Fibroblast of lung (primary cell): ENCODE results near the gene GDA. TPM values are rescaled to one million over a fixed set of nuclear protein-coding genes. Genes with fewer than 3 reads are reported as not detected.

Experiments used
- DNase-seq, 2 donors: peaks; one replicate each; pipeline versions ENCODE4 v3.0.0 to v3.0.0-alpha.2; 2010; ENCODE audit warnings: low read depth in 2 of 2
- H2AFZ ChIP-seq: 2 replicates; pipeline ENCODE4 v1.5.1; 2012; ENCODE audit warnings: low read length, control low read depth, inconsistent platforms
- H3K27ac ChIP-seq: 2 replicates; pipeline ENCODE4 v1.5.1; 2011; ENCODE audit warnings: low read length, control low read depth; ENCODE audit not compliant: insufficient read depth
- H3K27me3 ChIP-seq: 2 replicates; pipeline ENCODE4 v1.5.1; 2011; ENCODE audit warnings: mild to moderate bottlenecking, low read length; ENCODE audit not compliant: control insufficient read depth, insufficient read depth
- H3K36me3 ChIP-seq: 2 replicates; pipeline ENCODE4 v1.5.1; 2011; ENCODE audit warnings: low read length; ENCODE audit not compliant: control insufficient read depth, insufficient read depth
- H3K4me1 ChIP-seq: 2 replicates; pipeline ENCODE4 v1.5.1; 2011; ENCODE audit warnings: low read length; ENCODE audit not compliant: control insufficient read depth, insufficient read depth; ENCODE audit errors: extremely low read depth
- H3K4me2 ChIP-seq: 2 replicates; pipeline ENCODE4 v1.5.1; 2011; ENCODE audit warnings: low read length, control low read depth; ENCODE audit not compliant: insufficient read depth; ENCODE audit errors: extremely low read depth
- H3K4me3 ChIP-seq, 4 experiments: fragments of 200-600 bp in 1 of 4; sonication (generic) in 1 of 4; replicated peaks in 1 of 4; 2 replicates each; pipeline ENCODE4 v1.5.1; 2011 to 2016; ENCODE audit warnings: low read length in 4 of 4, low read depth in 3 of 4, mild to moderate bottlenecking in 3 of 4, control low read depth in 2 of 4, inconsistent platforms in 1 of 4, mixed read lengths in 1 of 4; ENCODE audit not compliant: insufficient read depth in 1 of 4; ENCODE audit errors: control extremely low read depth in 1 of 4
- H3K79me2 ChIP-seq: 2 replicates; pipeline ENCODE4 v1.5.1; 2012; ENCODE audit warnings: mild to moderate bottlenecking, low read length, inconsistent platforms; ENCODE audit not compliant: control insufficient read depth, insufficient read depth
- H3K9ac ChIP-seq: 2 replicates; pipeline ENCODE4 v1.5.1; 2011; ENCODE audit warnings: mild to moderate bottlenecking, low read length, control low read depth; ENCODE audit not compliant: insufficient read depth
- H3K9me3 ChIP-seq: 2 replicates; pipeline ENCODE4 v1.5.1; 2012; ENCODE audit warnings: low read depth, low read length; ENCODE audit not compliant: control insufficient read depth, insufficient read depth
- H4K20me1 ChIP-seq: 2 replicates; pipeline ENCODE4 v1.5.1; 2011; ENCODE audit warnings: low read length; ENCODE audit not compliant: control insufficient read depth, insufficient read depth; ENCODE audit errors: extremely low read depth
- EZH2 ChIP-seq: IDR thresholded peaks from 2 replicates; pipeline ENCODE4 v1.5.1; 2012; ENCODE audit warnings: low read length, control low read depth, mild to moderate bottlenecking; ENCODE audit errors: missing control alignments
- polyA plus RNA-seq, 2 donors: library from polyadenylated mRNA; depleted of rRNA in 1 of 2; stranded (reverse) in 1 of 2; unstranded in 1 of 2; fragments of >200 nt; gene quantifications; 2 replicates each; pipeline ENCODE4 v1.2.1, GENCODE V29; 2011 to 2012; ENCODE audit warnings: missing spikeins in 1 of 2
- total RNA-seq: library from RNA; depleted of rRNA; stranded (reverse); fragments of >200 nt; gene quantifications from 2 replicates; pipeline ENCODE4 v1.2.1, GENCODE V29; 2014
- TF ChIP-seq, protein P1 (sequence below), 2 donors: IDR thresholded peaks in 1 of 2; conservative IDR thresholded peaks in 1 of 2; 1 replicate in 1 of 2; 2 replicates in 1 of 2; pipeline ENCODE4 v1.5.1; 2011 to 2012; ENCODE audit warnings: low read length in 2 of 2, control low read depth in 1 of 2, inconsistent platforms in 1 of 2, low read depth in 1 of 2, mild to moderate bottlenecking in 1 of 2

GDA gene
- total and polyA plus RNA-seq, 2 donors (not counting 1 experiment from before 2014, with no cell fraction given): not detected

DNA sequence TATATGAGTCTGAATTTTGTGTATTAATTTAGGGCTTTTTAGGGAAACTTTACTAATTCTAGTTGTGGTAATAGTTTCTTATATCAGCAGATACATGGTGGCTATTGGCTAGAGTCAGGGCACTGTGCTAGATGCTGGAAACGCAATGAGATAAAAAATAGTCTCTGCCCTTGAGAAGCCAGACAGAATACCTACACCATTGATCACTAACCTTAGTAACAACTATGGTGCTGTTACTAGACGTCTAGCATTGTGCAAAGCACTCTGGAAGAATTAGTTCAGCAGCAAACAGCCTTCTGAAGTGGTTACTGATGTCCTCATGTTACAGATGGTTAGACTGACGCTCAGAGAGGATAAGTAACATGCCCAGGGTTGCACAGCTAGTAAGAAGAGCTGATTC, 61.8 kb downstream of the GDA start:
- DNase-seq: no peak
- H3K4me2 ChIP-seq: no peak overlapping the region
- H3K9ac ChIP-seq: no peak overlapping the region
- H2AFZ ChIP-seq: no peak overlapping the region
- H3K36me3 ChIP-seq: no peaks in the 10 kb centered on the region
- H3K4me1 ChIP-seq: no peaks in the 10 kb centered on the region
- H4K20me1 ChIP-seq: no peaks in the 10 kb centered on the region
- H3K9me3 ChIP-seq: no peaks in the 10 kb centered on the region
- no peaks in the 10 kb centered on the region for H3K27me3 ChIP-seq
- no peak overlapping the region for H3K27ac ChIP-seq
- H3K4me3 ChIP-seq: no peak overlapping the region
- TF ChIP-seq EZH2: no peak
- TF ChIP-seq, protein P1, sequence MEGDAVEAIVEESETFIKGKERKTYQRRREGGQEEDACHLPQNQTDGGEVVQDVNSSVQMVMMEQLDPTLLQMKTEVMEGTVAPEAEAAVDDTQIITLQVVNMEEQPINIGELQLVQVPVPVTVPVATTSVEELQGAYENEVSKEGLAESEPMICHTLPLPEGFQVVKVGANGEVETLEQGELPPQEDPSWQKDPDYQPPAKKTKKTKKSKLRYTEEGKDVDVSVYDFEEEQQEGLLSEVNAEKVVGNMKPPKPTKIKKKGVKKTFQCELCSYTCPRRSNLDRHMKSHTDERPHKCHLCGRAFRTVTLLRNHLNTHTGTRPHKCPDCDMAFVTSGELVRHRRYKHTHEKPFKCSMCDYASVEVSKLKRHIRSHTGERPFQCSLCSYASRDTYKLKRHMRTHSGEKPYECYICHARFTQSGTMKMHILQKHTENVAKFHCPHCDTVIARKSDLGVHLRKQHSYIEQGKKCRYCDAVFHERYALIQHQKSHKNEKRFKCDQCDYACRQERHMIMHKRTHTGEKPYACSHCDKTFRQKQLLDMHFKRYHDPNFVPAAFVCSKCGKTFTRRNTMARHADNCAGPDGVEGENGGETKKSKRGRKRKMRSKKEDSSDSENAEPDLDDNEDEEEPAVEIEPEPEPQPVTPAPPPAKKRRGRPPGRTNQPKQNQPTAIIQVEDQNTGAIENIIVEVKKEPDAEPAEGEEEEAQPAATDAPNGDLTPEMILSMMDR (conservative IDR thresholded peaks at IDR 0.05 in 1 of 2, IDR thresholded peaks at IDR 0.05 in 1 of 2; ENCODE audit: low read depth in 1 of 2, low read length in 2 of 2): no peak
- no peaks in the 10 kb centered on the region for H3K79me2 ChIP-seq

DNA sequence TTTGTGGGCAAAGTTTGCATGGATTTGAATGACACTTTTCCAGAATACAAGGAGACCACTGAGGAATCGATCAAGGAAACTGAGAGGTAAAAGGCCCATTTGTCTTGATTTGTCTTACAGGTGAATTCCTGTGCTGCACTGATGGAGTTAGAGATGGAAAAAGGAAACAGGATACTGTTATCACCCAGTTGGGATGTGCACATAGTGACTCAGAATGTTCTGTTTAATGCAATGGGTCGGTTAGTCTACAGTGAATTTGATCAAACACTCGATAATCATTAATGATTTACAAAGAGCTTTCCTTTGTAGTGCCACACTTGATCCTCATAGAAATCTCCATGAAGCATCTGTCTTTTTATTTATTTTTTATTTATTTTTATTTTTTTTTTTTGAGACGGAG, 64.7 kb downstream of the GDA start:
- TF ChIP-seq, protein P1 (conservative IDR thresholded peaks at IDR 0.05 in 1 of 2, IDR thresholded peaks at IDR 0.05 in 1 of 2; ENCODE audit: low read depth in 1 of 2, low read length in 2 of 2): no peak
- no peak for TF ChIP-seq EZH2
- H3K9ac ChIP-seq: no peak overlapping the region
- H3K4me2 ChIP-seq: no peak overlapping the region
- no peaks in the 10 kb centered on the region for H3K27me3 ChIP-seq
- DNase-seq: no peak
- H4K20me1 ChIP-seq: no peaks in the 10 kb centered on the region
- no peak overlapping the region for H2AFZ ChIP-seq
- H3K9me3 ChIP-seq: no peaks in the 10 kb centered on the region
- no peaks in the 10 kb centered on the region for H3K4me1 ChIP-seq
- no peaks in the 10 kb centered on the region for H3K79me2 ChIP-seq
- H3K36me3 ChIP-seq: no peaks in the 10 kb centered on the region
- H3K4me3 ChIP-seq: no peak overlapping the region
- H3K27ac ChIP-seq: no peak overlapping the region

DNA sequence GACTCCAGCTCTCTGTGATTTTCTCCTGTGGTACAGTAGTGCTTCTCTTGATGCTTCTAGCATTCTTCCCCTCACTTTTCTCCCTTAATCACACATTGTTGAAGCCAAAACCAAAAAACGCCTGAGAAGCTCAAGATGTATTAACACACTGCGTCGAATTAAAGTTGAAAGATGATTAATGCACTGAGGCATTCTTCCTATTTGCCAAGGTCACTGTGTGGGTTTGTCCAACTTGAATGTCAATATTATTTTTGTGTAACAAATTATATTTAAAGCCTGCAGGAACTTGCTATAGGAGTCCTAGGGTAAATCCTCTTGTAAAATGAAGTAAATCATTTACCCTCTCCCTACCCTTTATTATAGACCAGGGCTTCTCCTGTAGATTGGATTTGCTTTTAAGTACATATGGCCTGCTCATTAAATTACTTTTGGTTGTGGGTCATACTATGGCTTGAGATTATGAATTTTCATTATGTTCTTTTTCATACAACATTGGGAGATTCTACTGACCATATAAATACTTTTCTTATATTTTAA, 68.1 kb downstream of the GDA start:
- H3K36me3 ChIP-seq: no peaks in the 10 kb centered on the region
- no peak overlapping the region for H3K4me2 ChIP-seq
- H3K27me3 ChIP-seq: no peaks in the 10 kb centered on the region
- H2AFZ ChIP-seq: no peak overlapping the region
- H3K9me3 ChIP-seq: no peaks in the 10 kb centered on the region
- H4K20me1 ChIP-seq: no peaks in the 10 kb centered on the region
- no peaks in the 10 kb centered on the region for H3K4me1 ChIP-seq
- H3K79me2 ChIP-seq: no peaks in the 10 kb centered on the region
- no peak overlapping the region for H3K9ac ChIP-seq
- TF ChIP-seq, protein P1 (conservative IDR thresholded peaks at IDR 0.05 in 1 of 2, IDR thresholded peaks at IDR 0.05 in 1 of 2; ENCODE audit: low read depth in 1 of 2, low read length in 2 of 2): no peak
- no peak for TF ChIP-seq EZH2
- DNase-seq: peak in 1 of 2 donors; percentile 10
- H3K27ac ChIP-seq: no peak overlapping the region
- H3K4me3 ChIP-seq: no peak overlapping the region
